AML-193 (cell line): ENCODE data around the gene OR2AE1.
A peak's percentile ranks its signal among the peaks of the same experiment; 100 is the strongest.

ENCODE experiments used
- DNase-seq, 2 experiments: peaks; one replicate each; lab custom pipeline; 2025; lab: John Stamatoyannopoulos, UW

The OR2AE1 gene

DNA sequence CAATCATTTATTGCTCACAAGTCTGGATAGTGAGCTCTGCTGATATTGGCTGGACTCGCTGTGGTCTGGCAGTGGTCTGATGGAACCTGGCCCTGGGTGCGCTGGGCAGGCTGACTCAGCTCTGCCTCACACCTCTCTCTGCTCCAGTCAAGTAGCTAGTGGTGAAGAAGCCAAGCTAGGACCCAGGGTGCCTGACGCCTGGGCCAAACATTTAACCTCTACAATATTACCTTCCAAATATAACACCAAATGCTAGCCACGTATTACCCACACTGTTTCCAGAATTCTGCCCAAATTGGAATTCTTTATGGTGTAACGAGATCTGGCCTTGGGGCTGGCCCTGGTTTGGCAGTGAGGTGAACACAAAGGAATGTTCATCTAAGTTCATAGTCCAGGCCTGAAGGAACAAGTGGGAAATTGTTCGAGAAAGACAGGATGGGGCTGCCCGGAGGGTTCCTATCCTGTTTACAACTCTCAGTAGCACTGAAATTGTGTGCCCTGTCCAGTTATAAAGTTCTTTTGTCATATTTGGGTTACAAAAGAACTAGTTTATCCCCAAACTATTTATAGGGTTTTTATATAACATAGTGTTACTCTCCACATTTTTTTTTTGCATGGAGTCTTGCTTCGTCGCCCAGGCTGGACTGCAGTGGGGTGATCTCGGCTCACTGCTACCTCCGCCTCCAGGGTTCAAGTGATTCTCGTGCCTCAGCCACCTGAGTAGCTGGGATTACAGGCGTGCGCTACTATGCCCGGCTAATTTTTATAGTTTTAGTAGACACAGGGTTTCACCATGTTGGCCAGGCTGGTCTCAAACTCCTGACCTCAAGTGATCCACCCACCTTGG, 16.3 kb downstream of the OR2AE1 start:
- DNase-seq: no peak

DNA sequence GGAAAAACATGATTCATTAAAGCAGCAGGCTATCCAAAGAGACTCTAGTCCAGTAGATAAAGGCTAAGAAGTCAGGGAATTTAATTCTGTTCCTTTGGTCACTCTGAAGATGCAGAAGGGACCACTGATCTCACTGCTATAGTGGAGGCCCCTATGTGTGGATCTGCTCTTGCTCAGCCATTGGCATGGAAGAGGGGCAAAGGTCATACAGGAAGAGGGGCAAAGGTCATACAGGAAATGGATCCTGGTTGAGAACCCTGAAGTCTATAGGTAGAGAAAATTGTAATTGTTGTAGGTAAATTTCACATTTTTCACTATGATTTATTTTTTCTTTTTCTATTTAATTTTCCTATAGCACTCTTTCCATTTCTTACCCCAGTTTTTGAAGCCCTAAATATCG, 21.6 kb downstream of the OR2AE1 start:
- no peak for DNase-seq

DNA sequence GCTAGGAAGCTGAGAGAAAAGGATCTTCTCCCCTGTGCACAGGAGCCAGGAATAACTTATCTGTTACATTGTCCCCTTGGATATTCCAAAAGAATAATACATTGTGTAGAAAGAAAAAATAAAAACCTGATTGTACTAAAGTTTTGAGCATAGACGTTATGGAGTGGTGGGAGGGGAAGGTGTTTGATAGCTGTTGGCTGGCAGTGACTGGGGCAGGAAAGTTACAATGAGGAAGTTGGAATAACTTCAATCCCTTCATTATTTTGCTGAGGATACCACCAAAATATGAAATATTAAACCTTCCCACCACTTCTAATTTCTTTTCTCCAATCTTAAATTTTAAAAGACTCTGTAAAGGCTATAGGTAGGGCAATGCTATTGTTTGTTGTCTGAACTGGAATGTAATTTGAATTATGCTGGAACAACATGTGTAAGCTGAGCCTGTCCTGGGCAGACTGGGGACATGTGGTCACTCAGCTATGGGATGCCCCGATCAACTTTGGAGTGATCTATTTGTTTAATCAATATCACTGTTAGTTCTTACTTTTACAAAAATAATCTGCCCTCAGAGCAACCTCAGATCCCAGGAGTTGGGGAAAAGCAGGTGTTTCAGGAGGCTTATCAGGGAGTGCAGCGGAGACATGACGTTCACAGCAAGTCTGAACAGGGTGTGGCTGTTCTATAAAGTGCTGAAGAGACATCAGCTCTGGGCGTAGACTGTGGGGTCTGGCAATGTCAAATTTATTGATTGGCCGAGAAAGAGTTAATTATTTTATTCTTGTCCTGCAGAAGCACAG, 28.2 kb downstream of the OR2AE1 start:
- DNase-seq: no peak

DNA sequence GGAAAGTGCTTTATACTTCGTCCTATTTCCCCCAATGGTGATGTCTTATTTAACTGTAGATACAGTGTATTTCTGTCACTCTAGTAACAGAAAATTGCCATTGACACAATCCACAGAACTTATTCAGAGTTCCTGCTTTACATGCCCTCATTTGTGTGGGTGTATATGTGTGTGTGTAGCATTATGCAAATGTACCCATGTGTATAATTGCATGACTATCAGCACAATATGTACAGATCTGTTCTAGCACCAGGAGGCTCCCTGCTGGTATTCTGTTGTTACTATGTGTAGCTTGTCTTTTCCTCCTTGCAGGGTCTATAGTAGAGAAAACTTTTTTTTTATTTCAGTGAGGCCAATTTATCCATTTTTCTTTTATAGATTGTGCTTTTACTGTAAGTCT, 32.5 kb downstream of the OR2AE1 start:
- no peak for DNase-seq

DNA sequence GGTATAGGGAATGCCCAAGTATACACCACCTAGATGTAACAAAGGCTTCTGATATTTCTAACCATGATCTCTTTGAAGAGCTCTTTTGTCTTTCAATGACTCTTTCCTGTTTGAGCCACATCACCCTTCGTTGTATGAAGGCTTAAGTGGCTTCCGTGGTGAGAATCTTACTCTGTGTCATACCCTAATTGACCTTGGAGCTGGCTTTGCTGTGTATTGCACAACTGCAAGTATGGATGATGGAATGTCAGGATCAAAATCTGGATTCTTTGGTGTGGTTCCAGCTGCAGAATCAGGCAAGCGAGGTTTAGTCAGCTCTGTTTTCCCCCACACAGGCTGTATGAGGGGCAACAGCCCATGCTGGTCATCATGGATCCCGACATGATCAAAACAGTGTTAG, 33.0 kb downstream of the OR2AE1 start:
- DNase-seq: no peak

DNA sequence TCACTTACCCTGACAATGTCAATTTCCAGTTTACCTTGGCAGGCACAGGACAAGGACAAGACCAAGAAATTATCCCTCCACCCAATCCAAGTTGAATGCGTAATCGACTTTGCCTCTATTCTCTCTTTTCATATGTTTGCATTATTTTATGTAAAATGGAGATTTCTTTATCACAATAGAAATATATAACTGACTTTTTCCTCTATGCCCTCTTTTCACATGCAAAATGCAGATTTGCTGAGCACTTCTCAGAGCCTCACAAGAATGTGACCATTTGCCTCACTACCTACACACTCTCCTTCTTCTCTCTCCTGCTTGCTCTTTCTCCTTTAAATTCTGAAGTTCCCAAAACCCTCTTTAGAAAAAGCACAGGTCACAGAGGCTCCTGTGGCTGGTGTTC, 33.9 kb downstream of the OR2AE1 start:
- DNase-seq: no peak

DNA sequence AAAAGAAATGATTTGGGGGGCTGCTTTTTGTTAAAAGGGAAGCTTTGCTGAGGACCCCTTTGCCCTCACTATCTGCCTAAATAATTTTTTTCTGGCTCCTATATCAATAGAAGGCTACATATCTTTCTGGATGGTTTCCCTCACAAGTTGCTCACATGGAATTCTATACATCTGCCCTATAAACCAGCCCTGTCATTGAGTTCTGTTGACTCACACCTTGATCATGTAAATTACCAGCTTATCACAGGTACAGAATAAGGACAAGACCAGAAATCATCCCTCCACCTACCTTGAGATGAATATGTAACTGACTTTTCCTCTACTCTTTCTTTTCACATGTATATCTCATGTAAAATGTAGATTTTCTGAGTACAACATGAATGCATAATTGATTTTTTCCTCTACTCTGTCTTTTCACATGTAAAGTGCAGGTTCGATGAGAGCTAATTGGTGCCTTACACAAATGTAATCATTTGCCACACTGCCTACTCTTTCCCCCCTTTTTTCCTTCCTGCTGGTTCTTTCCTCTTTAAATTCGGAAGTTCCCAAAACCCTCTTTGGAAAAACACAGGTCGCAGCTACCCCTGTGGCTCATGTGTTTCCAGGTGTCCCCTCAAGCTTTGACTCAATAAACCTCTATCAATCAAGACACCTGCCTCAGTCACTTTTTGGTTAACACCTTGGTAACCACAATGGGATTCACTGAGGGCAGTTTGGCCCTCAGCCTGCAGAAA, 36.5 kb downstream of the OR2AE1 start:
- no peak for DNase-seq

DNA sequence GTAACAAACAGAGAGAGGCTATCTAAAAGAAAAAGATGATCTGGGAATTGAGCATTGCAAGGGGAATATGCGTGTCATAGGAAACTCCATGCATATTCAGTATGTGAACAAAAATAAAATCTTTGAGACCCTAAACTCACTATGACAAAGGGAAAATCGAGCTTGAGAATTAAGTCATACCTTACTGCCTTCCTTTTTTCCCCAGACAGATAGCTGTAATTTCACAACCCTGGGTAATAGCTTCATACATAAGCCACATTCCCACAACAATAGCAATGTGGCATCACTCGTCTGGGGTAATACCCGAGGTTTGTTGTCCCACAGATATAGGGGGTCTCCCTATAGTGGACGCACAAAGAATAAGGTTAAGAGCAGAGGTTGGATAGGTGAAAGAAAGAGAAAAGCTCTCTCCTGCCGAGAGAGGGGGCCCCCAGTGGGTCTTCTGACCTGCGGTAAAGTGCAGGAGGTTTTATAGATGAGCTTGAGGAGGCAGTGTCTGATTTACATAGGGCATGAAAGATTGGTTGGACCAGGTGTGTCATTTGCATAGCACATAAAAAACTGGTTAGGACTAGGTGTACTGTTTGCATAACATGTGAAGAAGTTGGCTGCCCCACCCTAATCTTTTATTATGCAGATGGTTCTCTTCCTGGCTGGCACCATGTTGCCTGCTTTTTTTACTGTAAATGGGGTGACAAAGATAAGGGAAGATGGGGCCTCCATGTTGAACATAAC, 37.4 kb downstream of the OR2AE1 start:
- no peak for DNase-seq

DNA sequence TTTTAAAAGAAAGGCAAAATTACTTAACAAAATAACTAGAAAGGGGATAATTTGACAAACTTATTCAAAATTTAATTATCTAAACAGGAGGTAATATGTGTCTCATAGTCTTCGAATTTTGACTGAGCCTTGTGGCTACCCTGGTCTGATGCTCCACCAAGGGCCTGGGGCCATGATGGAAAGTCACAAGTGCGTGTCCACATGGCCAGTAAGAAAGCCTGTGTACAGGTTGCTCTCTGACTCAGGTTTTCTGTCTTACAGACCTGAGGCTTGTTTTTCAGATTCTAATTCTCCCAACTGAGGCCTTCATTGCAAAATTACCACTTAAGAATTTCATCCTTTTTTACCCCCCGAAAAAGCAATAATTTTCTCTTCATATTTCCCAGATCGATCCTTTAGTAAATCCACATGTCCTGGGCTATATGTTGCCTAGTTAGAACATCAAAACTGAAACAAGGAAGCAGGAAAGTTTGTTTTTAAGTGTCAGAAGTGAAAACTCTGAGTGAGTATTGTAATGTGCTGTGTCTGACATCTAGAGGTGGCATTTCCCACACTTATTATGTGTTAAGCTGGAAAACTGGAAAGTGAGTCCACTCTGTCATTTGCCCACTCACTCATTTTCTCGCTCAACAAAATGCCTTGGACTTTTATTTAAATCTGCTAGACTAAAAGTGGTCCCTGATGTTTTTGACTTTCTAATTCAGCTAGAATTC, 39.0 kb downstream of the OR2AE1 start:
- peak; percentile 19 to 21 for DNase-seq

DNA sequence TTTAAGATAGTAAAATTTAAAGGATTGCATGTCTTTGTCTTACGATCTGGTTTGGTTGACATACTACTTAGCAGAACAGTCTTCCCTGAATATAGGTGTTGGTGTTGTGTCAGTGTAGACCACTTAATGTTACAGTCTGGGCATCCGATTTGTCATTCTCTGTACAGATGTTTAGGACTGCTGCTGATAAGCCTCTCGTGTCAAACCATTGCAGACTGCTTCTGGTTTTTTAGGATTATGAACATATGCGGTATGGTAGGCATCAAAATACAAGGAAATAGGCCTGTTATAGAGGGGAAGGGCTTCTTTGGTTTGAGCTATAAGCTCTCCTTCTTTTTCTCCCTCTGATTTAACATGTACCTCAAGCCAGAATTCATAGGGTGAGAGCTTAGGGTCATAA, 41.6 kb downstream of the OR2AE1 start:
- no peak for DNase-seq

DNA sequence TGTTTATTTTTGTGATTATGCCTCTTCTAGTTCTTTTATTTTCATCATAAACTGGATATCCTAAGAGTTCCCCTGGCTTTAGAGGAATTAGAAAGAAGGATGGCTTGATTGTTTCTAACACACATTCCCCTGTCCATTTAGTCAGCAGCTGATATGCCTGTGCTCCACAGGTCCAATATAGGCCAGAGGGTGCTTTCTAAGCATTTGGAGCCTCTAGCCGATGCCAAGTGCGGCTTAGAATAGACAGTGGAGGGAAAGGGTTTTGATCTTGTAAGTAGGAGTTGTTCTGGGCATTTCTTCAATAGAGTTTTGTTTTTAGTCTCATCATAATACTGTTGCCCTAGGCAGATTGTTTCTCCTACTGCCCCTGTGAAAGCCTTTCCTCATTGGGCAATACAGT, 42.5 kb downstream of the OR2AE1 start:
- no peak for DNase-seq

DNA sequence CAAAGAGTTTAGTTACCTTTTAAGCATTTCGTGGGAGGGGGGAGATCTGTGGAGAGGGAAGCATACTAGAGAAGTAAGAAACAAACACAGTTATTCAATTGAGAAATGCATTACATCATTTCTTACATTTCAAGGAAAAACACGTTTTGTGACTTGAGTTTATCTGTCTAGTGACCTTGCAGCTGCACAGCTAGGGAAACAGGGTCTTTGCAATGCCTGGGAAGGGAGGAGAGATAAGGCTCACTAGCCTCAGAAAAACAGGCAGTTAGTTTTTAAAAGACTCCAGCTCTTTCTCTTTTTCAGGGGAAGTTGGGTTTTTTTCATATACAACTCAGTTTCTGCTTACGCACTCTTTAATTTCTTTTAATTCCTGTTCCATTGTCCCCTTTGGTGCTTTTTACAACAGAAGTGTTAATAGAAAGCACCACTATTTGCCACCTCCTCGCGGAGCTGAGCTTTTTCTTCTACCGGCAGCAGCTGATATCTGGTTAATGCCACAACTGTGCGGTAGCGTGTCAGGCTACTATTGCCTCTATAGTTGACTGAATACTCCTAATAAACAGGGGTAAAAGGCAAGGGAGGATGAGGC, 43.5 kb downstream of the OR2AE1 start:
- no peak for DNase-seq

DNA sequence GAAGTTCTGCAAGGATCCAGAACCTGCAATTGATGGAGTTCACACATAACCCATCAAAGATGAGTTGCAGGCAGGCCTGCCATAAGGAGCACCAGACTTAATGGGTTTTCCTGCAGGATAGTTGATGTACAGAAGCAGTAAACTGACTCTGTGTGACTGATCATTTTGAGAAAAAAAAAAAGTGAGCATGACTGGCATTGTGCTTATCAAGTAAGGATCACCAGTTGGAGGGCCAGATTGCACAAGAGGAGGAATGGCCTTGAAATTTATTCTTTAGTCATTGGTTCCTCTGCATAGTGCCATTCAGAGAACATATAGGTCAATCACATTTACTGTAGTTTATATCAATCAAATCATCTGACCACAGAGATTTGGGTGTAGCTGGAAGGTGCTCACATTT, 45.2 kb downstream of the OR2AE1 start:
- no peak for DNase-seq

DNA sequence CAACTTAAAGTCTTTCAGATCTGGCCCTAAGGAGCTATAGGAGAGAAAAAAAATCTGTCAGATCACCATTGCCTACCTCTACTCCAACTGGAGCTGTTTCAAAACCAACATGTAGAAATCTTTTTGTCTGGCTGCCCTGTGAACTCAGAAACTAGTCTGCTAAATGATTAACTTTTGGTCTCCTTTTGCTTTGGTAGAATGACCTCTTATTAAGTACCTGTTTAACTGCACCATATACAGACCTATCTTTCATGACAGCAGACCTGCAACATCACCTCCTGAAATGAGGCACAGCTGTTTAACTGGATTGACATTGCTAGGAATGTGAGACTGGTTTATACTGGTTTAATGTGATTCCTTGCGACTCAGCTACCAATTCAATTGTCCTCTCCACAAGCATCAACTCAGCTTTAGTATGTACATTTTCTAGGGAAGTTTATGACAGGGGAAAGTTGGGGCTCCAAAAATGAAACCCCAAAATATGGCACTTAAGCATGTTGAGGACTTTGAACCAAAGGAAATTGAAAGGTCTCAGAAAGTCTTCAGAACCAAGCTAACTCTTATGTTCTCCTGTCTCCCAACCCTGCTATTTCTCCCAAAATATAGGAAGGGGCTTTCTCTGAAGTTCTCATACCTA, 47.2 kb downstream of the OR2AE1 start:
- DNase-seq: no peak

DNA sequence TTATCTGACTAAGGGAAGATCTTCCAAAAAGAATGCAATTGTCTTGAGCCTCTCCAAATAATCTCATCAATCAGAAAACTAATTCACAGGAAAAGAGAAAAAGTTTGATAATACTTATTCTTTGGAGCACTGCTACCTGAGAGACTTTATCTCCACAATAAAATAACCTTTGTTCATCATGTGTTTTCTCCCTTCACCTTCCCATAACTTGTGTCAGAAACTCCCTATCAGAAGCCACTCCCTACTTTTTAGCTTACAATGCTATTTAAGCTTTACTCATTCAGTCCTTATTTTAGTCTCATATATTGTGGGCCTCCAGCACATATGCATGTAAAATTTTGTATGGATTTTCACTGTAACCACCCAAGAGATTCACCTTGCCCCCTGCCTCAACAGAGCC, 48.0 kb downstream of the OR2AE1 start:
- no peak for DNase-seq

DNA sequence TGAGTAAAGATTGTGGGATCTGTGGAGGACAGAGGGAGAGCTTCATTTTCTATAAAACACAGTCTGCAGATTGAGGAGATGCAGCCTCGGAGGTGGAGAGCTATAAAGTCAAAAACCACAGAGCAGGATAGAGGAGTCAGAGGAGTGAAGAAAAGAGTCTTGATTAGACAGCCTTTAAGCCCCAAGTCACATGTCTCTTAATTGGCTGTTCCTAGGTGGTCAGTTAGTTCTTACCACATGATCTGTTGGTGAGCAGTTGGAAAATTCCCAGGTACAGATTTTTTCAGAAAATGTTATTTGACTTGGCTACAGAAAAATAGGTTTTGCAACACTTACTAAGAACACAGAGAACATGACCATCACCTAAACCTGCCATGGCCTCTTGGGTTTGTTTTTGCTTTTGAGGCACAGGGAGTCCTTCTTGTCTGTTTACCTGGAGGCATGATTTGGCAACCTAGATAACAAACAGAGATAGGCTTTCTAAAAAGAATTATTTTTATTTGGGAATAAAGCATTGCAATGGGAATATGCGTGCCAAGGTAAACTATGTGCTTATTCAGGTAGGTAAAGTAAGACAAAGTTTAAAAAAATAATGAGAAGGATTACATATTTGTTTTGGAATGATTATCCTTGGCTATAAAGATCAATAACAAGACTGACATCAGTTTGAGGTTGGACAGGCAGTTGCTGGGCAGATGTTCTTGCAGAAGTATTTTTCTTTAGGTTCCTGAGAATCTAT, 49.6 kb downstream of the OR2AE1 start:
- DNase-seq: no peak
